ENCODE results near the gene UQCC2.

The UQCC2 gene

DNA sequence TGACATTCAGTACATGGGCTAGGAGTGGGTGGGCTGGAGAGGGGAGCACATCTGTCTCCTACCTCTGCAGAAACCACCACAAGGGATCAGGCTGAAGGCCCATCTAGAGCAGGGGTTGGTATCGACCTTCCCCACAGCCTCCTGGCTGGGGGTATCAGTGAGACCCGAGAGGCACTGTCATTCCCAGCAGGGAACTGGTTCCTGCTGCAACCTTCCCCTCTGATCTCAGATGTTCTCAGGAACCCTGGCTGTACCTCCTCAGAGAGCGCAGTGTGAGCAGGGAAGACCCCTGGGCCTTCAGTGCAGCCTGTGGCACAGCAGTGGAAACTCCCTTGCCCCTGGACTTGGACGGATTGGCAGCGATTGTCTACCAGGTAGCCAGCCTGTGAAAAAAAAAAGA lies 27.4 kb upstream of the UQCC2 start:
- H3K36me3 ChIP-seq (ENCODE audit: insufficient read depth, low read length): no peaks in the 10 kb centered on the region
- H3K4me3 ChIP-seq (ENCODE audit: low read length): no peak overlapping the region
- no peaks in the 10 kb centered on the region for H3K4me1 ChIP-seq (ENCODE audit: insufficient read depth, low read length)
- H3K9me3 ChIP-seq (ENCODE audit: low read length): no peaks in the 10 kb centered on the region
- peaks cover 9% of the 10 kb centered on the region for H3K27me3 ChIP-seq (ENCODE audit: insufficient read depth, low read length)
- no peak overlapping the region for H2AFZ ChIP-seq (ENCODE audit: low read depth, low read length)

DNA sequence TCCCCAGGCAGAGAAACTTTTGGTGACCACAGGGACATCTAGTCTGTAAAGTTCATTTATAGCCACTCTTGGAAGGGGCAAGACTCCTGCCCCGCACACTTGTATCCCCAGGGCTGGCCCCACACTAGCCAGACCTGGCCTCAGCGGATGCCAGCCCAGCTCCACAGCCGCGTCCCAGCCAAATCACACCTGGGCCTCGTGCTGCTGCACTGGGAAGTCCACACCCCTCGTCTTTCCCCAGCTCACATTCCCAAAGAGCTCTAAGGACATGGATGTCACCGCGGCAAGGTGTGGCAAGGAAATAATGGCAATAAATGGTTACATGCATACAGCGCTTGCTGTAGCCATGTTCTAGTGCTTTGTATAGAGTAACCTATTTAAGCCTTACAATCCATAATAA lies 26.7 kb upstream of the UQCC2 start:
- Histone ChIP-seq H2AFZ (ENCODE audit: low read depth, low read length) (no peak overlapping the region), H3K27me3 (ENCODE audit: insufficient read depth, low read length) (peaks cover 9% of the 10 kb centered on the region), H3K36me3 (ENCODE audit: insufficient read depth, low read length) (no peaks in the 10 kb centered on the region), H3K4me1 (ENCODE audit: insufficient read depth, low read length) (no peaks in the 10 kb centered on the region), H3K4me3 (ENCODE audit: low read length) (no peak overlapping the region), H3K9me3 (ENCODE audit: low read length) (no peaks in the 10 kb centered on the region)

DNA sequence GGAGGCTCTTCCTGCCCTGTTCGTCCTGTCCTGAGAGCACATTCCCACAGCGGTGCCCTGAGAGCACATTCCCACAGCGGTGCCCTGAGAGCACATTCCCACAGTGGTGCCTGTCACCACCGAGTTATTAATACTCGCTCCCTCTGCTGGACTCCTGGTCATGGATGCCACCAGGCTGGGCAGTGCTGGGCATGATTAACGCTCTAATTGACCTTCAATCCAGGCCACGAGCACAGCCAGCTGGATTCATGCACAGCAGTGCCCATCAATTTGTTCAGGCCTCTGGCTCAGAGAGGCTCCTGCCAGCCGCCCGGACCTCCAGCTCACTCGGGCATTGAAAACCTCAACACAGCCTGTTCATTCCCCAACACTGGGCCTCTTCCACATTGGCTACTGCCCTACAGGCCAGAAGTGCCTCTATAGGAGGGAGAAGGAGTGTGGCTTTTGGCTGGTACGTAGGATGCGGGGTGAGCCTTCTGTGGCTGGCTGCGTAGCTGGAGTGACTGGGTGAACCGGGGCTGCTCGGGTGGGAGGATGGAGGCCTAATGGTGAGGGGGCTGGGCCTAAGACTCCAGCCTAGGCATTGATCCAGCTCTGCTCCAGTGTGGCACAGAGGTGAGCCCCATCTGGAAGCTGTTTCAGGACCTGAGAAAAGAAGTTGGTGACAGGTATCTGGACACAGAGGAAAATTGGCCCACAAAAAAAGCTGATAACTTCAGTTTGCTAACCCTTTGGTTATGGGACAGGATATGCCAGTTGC lies 25.9 kb upstream of the UQCC2 start:
- no peaks in the 10 kb centered on the region for H3K36me3 ChIP-seq (ENCODE audit: insufficient read depth, low read length)
- H2AFZ ChIP-seq (ENCODE audit: low read depth, low read length): no peak overlapping the region
- H3K4me3 ChIP-seq (ENCODE audit: low read length): no peak overlapping the region
- H3K4me1 ChIP-seq (ENCODE audit: insufficient read depth, low read length): no peaks in the 10 kb centered on the region
- peaks cover 9% of the 10 kb centered on the region for H3K27me3 ChIP-seq (ENCODE audit: insufficient read depth, low read length)
- no peaks in the 10 kb centered on the region for H3K9me3 ChIP-seq (ENCODE audit: low read length)

DNA sequence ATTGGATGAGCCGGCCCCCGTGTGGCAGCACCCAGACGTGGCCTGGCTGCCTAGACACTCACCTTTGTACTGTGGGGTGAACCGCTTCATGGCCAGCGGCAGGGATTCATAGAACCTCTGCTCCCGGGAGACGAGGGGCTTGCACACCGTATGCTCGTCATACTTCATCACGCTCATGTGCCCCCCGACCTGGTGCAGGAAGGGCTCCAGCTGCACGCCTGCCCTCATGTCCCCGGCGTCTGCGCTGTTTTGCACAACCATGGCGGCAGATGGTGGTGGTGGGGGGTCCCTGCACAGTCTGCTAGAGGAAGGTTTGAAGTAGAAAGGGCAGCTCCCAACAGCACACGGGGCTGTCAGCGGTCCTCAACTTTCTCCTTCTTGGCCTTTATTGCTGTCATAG lies 23.7 kb upstream of the UQCC2 start:
- Histone ChIP-seq H3K4me3 (ENCODE audit: low read length) (no peak overlapping the region), H2AFZ (ENCODE audit: low read depth, low read length) (no peak overlapping the region)

DNA sequence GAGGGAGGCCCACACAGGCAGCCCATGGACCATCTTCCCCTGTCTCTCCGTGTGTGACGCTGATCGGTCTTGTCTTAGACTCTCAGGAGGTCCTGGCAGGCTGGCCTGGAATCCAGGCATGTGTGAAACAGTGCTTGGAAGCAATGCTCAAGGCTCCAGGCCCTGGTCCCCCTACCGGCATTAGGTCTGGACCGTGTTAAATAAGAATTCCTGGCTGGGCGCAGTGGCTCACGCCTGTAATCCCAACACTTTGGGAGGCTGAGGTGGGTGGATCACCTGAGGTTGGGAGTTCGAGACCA lies 22.2 kb upstream of the UQCC2 start:
- H3K4me1 ChIP-seq (ENCODE audit: insufficient read depth, low read length): no peaks in the 10 kb centered on the region
- no peaks in the 10 kb centered on the region for H3K36me3 ChIP-seq (ENCODE audit: insufficient read depth, low read length)
- H2AFZ ChIP-seq (ENCODE audit: low read depth, low read length): no peak overlapping the region
- H3K27me3 ChIP-seq (ENCODE audit: insufficient read depth, low read length): peaks cover 5% of the 10 kb centered on the region
- H3K9me3 ChIP-seq (ENCODE audit: low read length): no peaks in the 10 kb centered on the region
- H3K4me3 ChIP-seq (ENCODE audit: low read length): no peak overlapping the region

More for the DNA sequence above, 23.7 kb upstream of the UQCC2 start:
- H3K36me3 ChIP-seq (ENCODE audit: insufficient read depth, low read length): no peaks in the 10 kb centered on the region
- peaks cover 5% of the 10 kb centered on the region for H3K27me3 ChIP-seq (ENCODE audit: insufficient read depth, low read length)
- no peaks in the 10 kb centered on the region for H3K9me3 ChIP-seq (ENCODE audit: low read length)
- no peaks in the 10 kb centered on the region for H3K4me1 ChIP-seq (ENCODE audit: insufficient read depth, low read length)

DNA sequence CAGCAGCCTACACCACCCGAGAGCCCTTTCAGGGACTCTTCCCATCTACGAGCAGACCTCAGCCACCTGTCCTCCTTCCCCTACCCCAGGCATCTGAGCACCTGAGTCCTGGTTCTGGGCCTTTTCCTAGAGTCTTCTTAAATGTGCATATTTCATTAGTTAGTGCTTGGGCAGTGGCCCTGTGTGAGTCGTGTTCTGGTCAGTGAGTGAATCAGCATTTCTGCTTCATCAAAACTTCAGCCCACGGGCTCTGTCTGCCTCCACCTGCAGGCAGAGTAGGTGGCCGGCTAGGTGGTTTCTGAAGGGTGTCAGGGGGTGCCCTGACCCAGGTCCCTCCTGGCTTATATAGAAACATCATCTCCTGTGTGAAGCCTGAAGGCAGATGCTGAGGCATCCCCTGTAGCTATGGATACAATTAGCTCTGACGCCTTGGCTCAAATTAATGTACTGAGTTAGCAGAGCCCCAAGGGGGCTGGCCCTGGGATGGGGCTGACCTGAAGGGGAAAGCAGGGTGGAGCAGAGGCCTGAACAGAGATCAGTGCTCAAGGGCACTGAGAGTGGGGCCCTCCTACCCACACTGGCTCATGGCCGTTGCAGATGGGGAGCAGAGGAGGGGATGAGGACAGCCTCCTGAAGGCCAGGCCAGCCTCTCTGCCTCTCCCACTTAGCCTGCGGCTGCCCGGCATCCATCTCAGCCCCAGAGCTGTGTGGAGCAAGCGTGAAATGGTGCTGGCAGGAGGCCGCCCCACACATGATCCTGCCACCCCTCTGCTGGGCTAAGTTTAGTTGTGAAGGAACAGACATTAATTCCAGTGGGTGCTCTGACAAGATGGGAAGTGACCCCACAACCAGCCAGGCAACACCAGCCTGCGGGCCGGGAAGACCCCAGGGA lies 21.6 kb upstream of the UQCC2 start:
- Histone ChIP-seq H2AFZ (ENCODE audit: low read depth, low read length) (no peak overlapping the region), H3K27me3 (ENCODE audit: insufficient read depth, low read length) (peaks cover 4% of the 10 kb centered on the region), H3K4me1 (ENCODE audit: insufficient read depth, low read length) (no peaks in the 10 kb centered on the region), H3K4me3 (ENCODE audit: low read length) (no peak overlapping the region), H3K36me3 (ENCODE audit: insufficient read depth, low read length) (no peaks in the 10 kb centered on the region), H3K9me3 (ENCODE audit: low read length) (no peaks in the 10 kb centered on the region)

DNA sequence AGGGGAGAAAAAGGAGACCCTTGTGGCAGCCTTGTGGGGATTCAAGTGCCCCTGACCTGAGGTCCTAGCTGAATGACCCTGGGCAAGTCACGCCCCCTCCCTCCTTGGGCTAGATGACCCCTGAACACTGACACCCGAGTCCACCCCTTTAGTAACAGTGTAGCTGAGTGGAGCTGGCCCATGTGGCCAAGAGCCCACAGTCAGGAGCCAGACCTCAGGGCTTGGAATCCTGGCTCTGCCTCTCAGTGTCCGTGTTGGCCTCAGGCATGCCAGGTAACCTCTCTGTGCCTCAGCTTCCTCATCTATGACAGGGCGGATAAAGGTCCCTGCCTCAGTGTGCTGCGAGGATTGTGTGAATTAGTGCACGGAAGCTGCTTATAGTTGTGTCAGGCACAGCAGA lies 20.9 kb upstream of the UQCC2 start:
- H3K36me3 ChIP-seq (ENCODE audit: insufficient read depth, low read length): no peaks in the 10 kb centered on the region
- H3K27me3 ChIP-seq (ENCODE audit: insufficient read depth, low read length): peaks cover 3% of the 10 kb centered on the region
- H3K4me3 ChIP-seq (ENCODE audit: low read length): no peak overlapping the region
- H3K9me3 ChIP-seq (ENCODE audit: low read length): no peaks in the 10 kb centered on the region
- no peak overlapping the region for H2AFZ ChIP-seq (ENCODE audit: low read depth, low read length)
- H3K4me1 ChIP-seq (ENCODE audit: insufficient read depth, low read length): no peaks in the 10 kb centered on the region

DNA sequence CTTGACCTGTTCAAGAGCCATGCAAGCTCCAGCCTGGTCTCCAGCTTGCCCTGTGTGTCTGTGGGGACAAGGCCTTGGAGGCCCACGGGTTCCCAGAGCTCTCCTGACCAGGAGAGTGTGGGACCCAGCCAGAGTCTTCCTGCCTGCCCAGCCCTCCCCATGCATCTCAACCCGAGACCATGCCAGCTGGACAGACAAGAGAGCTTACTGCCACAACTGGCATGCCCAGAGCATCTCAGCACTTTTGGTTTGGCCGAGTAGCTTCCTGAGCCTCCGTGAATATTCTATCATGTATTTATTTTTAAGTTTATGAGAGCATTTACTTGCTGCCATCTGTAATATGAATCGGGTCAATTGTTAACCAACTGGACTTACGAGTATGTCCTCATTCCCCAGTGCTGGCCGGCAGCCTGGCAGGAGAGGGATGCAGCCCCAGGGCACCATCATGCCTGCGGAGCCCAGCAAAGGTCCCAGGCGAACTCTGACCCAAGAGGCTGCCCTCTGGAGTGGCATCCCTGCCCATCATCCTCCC lies 20.3 kb upstream of the UQCC2 start:
- peaks cover 3% of the 10 kb centered on the region for H3K27me3 ChIP-seq (ENCODE audit: insufficient read depth, low read length)
- H3K36me3 ChIP-seq (ENCODE audit: insufficient read depth, low read length): no peaks in the 10 kb centered on the region
- H3K9me3 ChIP-seq (ENCODE audit: low read length): no peaks in the 10 kb centered on the region
- no peaks in the 10 kb centered on the region for H3K4me1 ChIP-seq (ENCODE audit: insufficient read depth, low read length)
- no peak overlapping the region for H3K4me3 ChIP-seq (ENCODE audit: low read length)
- no peak overlapping the region for H2AFZ ChIP-seq (ENCODE audit: low read depth, low read length)

DNA sequence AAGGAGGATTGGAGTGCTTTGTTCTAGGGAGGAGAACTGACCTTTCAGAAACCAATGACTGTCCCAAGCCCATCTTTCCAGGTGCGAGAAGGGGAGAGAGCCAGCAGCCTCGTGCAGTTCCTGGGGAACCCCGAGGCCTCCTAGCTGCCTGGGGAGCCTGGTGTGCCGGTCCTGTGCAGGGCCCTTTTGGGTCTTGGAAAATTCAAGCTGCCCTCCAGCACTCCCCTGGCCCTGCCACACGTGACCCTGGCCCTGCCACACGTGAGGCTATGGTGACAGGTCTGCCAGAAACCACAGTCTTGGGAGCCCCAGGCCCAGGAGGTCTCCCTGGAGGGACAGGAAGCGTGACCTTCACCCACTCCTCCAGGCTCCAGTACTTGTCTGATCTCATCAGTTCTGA lies 19.5 kb upstream of the UQCC2 start:
- no peak overlapping the region for H2AFZ ChIP-seq (ENCODE audit: low read depth, low read length)
- no peaks in the 10 kb centered on the region for H3K9me3 ChIP-seq (ENCODE audit: low read length)
- no peak overlapping the region for H3K4me3 ChIP-seq (ENCODE audit: low read length)
- no peaks in the 10 kb centered on the region for H3K36me3 ChIP-seq (ENCODE audit: insufficient read depth, low read length)
- no peaks in the 10 kb centered on the region for H3K4me1 ChIP-seq (ENCODE audit: insufficient read depth, low read length)
- peaks cover 3% of the 10 kb centered on the region for H3K27me3 ChIP-seq (ENCODE audit: insufficient read depth, low read length)

DNA sequence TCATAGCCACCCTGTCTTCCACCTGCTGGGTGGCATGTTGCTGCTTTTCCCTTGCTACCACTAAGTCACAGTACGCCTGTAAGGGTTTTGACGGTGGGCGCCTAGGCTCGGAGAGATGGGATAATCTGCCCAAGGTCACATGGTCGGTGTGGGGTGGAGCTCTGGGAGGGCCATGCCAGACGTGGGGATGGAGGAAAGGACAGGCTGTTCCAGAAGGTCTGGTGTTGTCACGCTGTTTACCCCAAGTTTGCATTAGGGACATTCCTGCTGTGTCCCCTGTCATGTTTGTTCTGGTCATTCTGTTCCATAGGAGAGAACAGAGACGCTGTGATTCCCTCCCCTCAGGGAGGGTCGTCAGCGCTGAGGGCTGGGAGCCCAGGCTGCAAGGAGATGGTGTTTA lies 19.1 kb upstream of the UQCC2 start:
- Histone ChIP-seq H3K27me3 (ENCODE audit: insufficient read depth, low read length) (peaks cover 3% of the 10 kb centered on the region), H3K4me3 (ENCODE audit: low read length) (no peak overlapping the region), H3K4me1 (ENCODE audit: insufficient read depth, low read length) (no peaks in the 10 kb centered on the region), H3K36me3 (ENCODE audit: insufficient read depth, low read length) (no peaks in the 10 kb centered on the region), H3K9me3 (ENCODE audit: low read length) (no peaks in the 10 kb centered on the region), H2AFZ (ENCODE audit: low read depth, low read length) (no peak overlapping the region)

DNA sequence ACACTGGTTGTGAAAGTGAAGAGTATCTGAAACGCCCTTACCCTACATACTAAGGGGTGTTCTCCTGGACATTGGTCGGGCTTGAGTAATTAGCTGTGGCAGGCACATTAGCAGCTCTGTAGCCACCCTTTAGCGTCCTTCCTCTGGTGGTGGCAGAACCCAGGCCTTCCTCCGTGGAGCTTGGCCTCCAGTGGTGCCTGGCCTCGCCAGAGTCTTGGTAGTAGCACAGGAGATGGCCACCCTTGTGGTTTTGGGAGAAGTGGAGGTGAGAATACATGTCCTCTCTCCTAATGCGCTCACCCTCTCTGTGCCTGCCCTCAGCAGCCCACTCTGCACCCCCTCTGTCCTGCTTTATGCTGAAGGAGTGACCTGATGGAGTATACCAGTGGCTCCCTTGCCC lies 17.6 kb upstream of the UQCC2 start:
- no peak overlapping the region for H2AFZ ChIP-seq (ENCODE audit: low read depth, low read length)
- H3K36me3 ChIP-seq (ENCODE audit: insufficient read depth, low read length): no peaks in the 10 kb centered on the region
- no peaks in the 10 kb centered on the region for H3K4me1 ChIP-seq (ENCODE audit: insufficient read depth, low read length)
- peaks cover 3% of the 10 kb centered on the region for H3K27me3 ChIP-seq (ENCODE audit: insufficient read depth, low read length)
- H3K9me3 ChIP-seq (ENCODE audit: low read length): no peaks in the 10 kb centered on the region
- no peak overlapping the region for H3K4me3 ChIP-seq (ENCODE audit: low read length)

DNA sequence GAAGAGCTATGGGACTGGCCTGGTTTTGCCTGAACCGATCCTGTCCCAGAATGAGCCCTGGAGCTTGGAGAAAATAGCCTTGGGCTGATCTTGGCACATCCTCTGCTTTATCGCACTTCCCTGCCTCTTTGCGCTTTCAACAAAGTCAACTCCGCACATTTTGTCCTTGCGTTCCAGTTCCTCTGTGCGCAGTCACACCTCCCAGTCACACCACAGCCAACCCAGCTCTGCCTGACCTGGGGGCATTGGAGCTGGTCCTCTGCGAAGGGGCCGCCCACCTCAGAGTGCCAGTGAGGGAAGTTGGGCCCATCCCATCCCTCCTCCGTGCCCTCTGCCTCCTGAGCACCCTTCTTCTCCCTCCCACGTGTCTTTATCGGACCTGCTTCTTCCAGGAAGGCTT lies 16.9 kb upstream of the UQCC2 start:
- no peaks in the 10 kb centered on the region for H3K36me3 ChIP-seq (ENCODE audit: insufficient read depth, low read length)
- no peaks in the 10 kb centered on the region for H3K9me3 ChIP-seq (ENCODE audit: low read length)
- H2AFZ ChIP-seq (ENCODE audit: low read depth, low read length): no peak overlapping the region
- H3K27me3 ChIP-seq (ENCODE audit: insufficient read depth, low read length): peaks cover 9% of the 10 kb centered on the region
- no peaks in the 10 kb centered on the region for H3K4me1 ChIP-seq (ENCODE audit: insufficient read depth, low read length)
- no peak overlapping the region for H3K4me3 ChIP-seq (ENCODE audit: low read length)

DNA sequence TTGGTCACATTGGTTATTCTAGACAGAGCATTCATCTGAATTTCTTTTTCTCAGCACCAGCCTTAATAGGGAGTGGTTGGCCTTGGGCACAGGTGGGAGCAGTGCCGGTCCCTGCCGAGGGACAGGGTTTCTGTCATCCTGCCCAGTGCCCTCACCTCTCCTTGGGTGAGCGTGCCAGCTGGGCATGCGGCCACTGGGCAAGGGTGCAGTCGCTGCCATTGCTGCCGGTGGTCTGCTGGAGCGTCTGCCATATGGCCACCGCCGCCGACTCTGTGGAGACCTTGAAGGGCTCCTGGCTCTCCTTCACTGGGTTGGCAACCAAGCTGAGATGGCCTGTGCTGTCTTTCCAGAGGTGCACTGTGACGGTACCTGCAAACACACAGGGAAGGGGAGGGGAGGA lies 16.4 kb upstream of the UQCC2 start:
- no peak overlapping the region for H3K4me3 ChIP-seq (ENCODE audit: low read length)
- no peak overlapping the region for H2AFZ ChIP-seq (ENCODE audit: low read depth, low read length)
- no peaks in the 10 kb centered on the region for H3K36me3 ChIP-seq (ENCODE audit: insufficient read depth, low read length)
- no peaks in the 10 kb centered on the region for H3K9me3 ChIP-seq (ENCODE audit: low read length)
- H3K27me3 ChIP-seq (ENCODE audit: insufficient read depth, low read length): peaks cover 9% of the 10 kb centered on the region
- no peaks in the 10 kb centered on the region for H3K4me1 ChIP-seq (ENCODE audit: insufficient read depth, low read length)

Data from neuron (in vitro differentiated cells).